ENCODE data around the gene TPRN. TPM values are rescaled to one million over a fixed set of nuclear protein-coding genes. Genes with fewer than 3 reads are reported as not detected.

TPRN gene
- total and polyA plus RNA-seq, 2 donors (not counting 3 experiments of a cell fraction or from before 2014, with no cell fraction given): 4.3 to 12.4 TPM

DNA sequence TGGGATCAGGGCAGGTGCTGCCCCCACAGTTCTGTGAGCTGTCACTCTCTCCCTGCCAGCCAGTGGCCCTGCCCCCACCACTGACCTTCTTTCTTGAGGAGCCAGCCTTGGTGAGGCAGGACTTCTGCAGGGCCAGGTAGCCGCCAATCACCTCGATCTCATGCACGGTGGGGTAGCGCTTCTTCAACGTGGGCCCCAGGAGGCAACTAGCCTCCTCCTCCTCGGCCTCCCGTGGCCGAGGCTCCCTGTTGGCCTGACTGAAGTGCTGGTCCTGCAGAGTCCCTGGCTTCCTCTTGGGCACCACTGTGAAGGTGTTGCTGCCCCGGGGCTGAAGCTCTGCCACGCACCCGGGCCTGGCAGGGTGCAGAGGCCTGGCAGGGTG, 1.6 kb downstream of the TPRN start:
- intact Hi-C loops (cut with micrococcal nuclease) (no loop called here), dilution Hi-C loops (cut with MboI; ENCODE audit: extremely low pct_ligation_motif_present, low sequenced_read_pairs) (no loop called here)
- no peak for TF ChIP-seq MYC (IDR thresholded peaks at IDR 0.05; ENCODE audit: low read depth, low read length)
- TF ChIP-seq POLR2AphosphoS5 (IDR thresholded peaks at IDR 0.05; ENCODE audit: insufficient read depth, low read depth, low read length): no peak
- no peak for TF ChIP-seq CTCF (IDR thresholded peaks at IDR 0.05; ENCODE audit: extremely low read depth in 1 of 2, insufficient read depth in 1 of 2, low read depth in 1 of 2, low read length in 2 of 2)
- TF ChIP-seq GATA2 (IDR thresholded peaks at IDR 0.05; ENCODE audit: insufficient read depth, insufficient read length, low read depth, low read length): no peak
- no peak for TF ChIP-seq MAX (IDR thresholded peaks at IDR 0.05; ENCODE audit: insufficient read depth, insufficient read length)
- no peak for TF ChIP-seq JUN (IDR thresholded peaks at IDR 0.05; ENCODE audit: borderline replicate concordance, insufficient read depth, insufficient read length, low read depth)
- TF ChIP-seq EZH2 (IDR thresholded peaks at IDR 0.05; ENCODE audit: borderline replicate concordance, low read depth, low read length, severe bottlenecking): no peak
- Histone ChIP-seq H3K79me2 (ENCODE audit: control insufficient read depth, insufficient read depth, low read length) (peaks cover 6% of the 10 kb centered on the region), H3K4me3 (replicated peaks in 1 of 3; ENCODE audit: insufficient read depth in 1 of 3, low read depth in 1 of 3, low read length in 3 of 3) (no peak overlapping the region), H3K4me1 (ENCODE audit: control insufficient read depth, extremely low read depth, insufficient read depth, low read length) (peaks cover 9% of the 10 kb centered on the region), H3K9me3 (replicated peaks; ENCODE audit: control insufficient read depth, insufficient read depth, low read length) (no peaks in the 10 kb centered on the region), H3K9ac (replicated peaks; ENCODE audit: extremely low read depth, insufficient read depth, low read length) (no peak overlapping the region), H4K20me1 (replicated peaks; ENCODE audit: control insufficient read depth, extremely low read depth, insufficient read depth, low read length) (no peaks in the 10 kb centered on the region), H3K27me3 (ENCODE audit: control insufficient read depth in 2 of 2, insufficient read depth in 2 of 2, low read length in 2 of 2) (no peaks in the 10 kb centered on the region), H3K27ac (ENCODE audit: insufficient read depth, low read depth, low read length) (no peak overlapping the region), H3K4me2 (ENCODE audit: insufficient read depth, low read length) (no peak overlapping the region), H2AFZ (ENCODE audit: low read depth, low read length) (no peak overlapping the region), H3K9me1 (replicated peaks; ENCODE audit: control insufficient read depth, extremely low read depth, insufficient read depth, low read length) (no peaks in the 10 kb centered on the region), H3K36me3 (ENCODE audit: control insufficient read depth in 2 of 2, extremely low read depth in 1 of 2, insufficient read depth in 2 of 2, low read length in 2 of 2) (no peaks in the 10 kb centered on the region)
- BruUV-seq (replicated peaks): no TSS peak
- DNase-seq (ENCODE audit: low read depth, low spot score): no peak
- CTCF ChIA-PET: interaction anchor here (1.2 to 1.7 kb wide), 4 partner anchors 10 to 38 kb away, joined by 5 to 8 read pairs (median 6); partner anchors contain the start of genes ANAPC2, RNF224 and SSNA1
- FAIRE-seq: no peak
- POLR2A ChIA-PET: interaction anchor here (0.6 kb wide), 1 partner anchor 10 kb away, joined by 3 read pairs; no protein-coding TSS in a partner anchor
